Erythroblast (primary cell): ENCODE data around the gene PSMB7.

Experiments
- DNase-seq, 2 experiments: peaks; one replicate each; lab custom pipeline; 2025; lab: John Stamatoyannopoulos, UW
- GATA1 ChIP-seq: IDR thresholded peaks from 2 replicates; pipeline ENCODE4 v1.6.1; 2011; ENCODE audit warnings: low read depth, mild to moderate bottlenecking, control low read depth, low read length, moderate library complexity
- POLR2A ChIP-seq: IDR thresholded peaks from 2 replicates; pipeline ENCODE4 v1.6.1; 2011; ENCODE audit warnings: mild to moderate bottlenecking, low read length

The PSMB7 gene

DNA sequence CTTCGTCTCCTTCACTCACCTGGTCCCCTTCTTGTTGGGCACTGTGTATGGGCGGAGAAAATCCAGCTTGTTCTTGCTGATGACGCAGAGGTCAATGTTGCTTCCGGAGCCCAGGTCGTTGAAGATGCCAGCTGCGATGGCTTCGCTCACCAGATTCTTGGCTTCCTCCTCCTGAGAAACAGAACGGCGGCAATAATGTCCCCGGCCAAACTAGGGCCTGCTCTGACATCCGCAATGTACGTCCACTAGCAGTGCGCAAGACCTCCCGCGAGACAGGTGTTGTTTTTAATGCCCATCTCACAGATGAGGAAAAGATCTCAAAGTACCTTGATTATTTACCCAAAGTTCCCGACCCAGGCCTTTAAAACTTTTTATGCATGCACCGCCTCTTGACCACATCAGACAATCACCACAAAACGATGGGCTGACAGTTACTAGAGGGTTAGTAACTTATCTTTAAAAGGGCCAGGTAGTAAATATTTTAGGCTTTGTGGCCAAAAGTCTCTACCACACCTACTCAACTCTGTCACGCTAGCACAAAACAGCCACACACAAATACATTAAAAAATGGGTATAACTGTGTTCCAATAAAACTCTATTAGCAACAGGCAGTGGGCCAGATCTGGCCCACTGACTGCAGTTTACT, 58.4 kb downstream of the PSMB7 start:
- no peak for DNase-seq
- TF ChIP-seq POLR2A (no peak), GATA1 (no peak)

DNA sequence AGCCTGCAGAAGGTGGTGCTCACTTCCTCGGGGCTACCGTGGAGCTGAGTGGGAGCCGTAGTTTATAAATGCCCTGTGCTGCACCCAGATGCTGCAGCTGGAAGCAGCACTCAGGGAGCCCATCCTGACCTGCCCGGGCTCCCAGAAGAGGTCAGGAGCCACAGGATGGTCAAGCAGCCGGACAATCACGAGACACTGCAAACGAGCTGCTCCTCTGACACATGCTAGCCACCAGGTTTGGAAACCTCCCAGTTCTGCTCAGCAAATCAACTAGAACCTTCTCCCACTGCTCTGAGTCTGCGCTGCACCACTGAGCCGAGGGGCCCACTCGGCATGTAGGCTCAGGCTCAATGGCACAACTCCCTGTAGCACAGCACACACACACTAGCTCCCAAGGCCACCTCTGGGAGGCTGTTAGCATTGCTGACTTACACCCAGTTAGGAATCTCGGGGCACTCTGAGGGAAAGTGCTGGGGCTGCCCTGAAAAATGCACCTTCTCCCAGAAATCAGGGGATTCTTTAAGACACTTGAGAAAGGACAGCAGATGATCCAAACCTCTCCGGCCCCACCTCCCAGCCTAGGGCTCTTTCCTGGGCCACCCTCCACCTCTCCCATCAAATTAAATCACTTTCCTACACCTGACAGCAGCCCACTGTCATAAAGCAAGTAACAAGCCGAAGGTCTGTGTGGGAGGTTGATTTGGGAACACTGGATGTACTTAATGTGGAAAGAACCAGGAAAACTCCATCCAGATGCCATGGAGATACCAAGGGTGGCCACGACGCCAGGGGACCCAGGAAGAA, 59.1 kb downstream of the PSMB7 start:
- no peak for TF ChIP-seq POLR2A
- TF ChIP-seq GATA1 = no peak
- no peak for DNase-seq

DNA sequence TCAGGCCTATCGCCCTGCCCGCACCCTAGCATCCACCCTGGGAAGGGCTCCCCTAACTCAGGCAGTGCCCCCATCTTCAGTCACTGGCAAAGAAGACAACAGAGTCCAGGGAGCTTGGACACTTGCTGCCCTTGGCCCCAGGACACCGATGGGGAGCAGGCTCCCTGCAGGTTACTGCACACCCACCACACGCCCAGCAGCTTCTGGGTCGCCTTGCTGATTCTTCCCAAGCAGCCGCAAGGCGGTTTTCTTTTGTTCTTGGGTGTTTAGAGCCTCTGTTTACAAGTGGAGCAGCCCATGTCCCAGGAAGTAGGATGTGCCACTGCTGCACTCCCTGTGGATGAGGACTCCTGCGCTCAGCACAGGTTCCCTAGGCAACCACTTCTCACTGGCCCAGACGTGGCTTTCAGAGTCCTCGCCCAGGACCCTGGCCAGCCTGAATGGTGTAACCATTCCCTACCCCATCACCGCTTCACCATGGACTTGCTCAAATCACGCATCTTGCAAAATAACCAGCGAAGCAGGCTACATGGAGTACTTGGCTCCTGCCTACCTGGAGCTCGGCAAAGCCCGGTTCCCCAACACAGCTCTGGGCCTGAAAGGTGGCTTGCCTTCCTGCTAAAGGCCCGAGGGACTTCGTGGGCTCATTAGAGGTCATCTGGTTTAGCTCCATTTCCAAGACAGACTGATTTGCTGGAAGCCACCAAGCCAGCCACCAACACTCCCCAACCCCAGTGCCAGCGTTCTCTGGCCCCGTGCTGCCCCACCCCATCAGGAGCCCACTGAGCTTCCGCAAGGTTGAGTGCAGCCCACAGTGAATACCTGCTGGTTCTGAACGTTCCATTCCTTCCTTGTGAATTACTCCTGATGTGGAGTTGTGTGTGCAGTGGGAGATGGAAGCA, 60.0 kb downstream of the PSMB7 start:
- DNase-seq = no peak
- TF ChIP-seq POLR2A (no peak), GATA1 (no peak)

DNA sequence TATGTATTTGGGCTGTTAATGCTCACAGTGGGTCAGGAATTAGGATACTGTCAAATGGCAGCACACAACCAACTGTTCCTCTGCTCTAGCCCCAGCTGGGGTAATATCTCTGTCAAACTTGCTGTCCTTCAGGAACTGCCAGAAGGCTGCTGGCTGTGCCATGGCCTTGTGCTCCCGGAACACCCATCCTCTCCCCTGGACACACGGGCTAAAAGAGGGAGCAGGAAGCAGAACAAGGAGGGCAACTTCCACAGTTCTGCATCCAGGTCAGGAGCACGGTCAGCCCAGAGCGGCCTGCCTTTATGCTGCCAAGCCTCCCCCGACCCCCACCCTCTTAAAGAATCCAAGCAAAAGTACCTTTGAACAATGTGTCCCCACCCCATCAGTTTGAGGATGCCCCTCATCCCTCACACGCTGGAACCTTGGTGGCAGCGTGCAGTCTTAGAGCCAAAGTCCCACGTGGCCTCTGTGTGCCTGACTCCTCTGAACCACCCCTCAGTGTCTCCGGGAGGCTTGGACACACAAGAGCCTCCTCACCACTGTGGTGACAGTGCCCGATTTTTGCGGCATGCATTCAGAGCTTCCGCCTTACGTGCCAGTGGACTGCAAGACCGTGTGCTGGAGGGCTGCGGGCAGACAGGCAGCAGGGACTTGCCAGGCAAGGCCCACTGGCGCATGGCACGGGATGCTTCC, 60.8 kb downstream of the PSMB7 start:
- TF ChIP-seq GATA1 (no peak), POLR2A (no peak)
- DNase-seq = no peak

DNA sequence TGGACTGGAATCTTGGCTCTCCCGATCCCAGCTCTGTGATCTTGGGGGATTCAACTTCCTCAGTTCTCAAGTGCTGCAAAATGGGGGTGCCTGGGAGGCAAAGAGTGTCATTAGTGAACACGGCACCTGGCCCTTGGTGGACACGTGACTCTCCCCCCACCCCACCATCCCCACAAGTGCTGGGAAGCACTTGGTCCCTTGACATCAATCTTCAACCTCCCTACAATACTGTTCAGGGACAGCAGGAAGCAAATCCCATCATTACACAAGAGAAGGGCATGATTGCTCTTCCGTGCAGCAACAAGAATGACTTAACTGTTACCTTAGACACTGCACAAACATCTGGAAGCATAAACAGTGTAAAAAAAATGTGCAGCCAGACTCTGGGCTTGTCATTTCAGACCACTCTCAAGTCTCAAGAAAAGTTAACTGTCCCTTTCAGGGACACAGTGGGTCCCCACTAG, 61.4 kb downstream of the PSMB7 start:
- no peak for TF ChIP-seq POLR2A
- TF ChIP-seq GATA1 = no peak

DNA sequence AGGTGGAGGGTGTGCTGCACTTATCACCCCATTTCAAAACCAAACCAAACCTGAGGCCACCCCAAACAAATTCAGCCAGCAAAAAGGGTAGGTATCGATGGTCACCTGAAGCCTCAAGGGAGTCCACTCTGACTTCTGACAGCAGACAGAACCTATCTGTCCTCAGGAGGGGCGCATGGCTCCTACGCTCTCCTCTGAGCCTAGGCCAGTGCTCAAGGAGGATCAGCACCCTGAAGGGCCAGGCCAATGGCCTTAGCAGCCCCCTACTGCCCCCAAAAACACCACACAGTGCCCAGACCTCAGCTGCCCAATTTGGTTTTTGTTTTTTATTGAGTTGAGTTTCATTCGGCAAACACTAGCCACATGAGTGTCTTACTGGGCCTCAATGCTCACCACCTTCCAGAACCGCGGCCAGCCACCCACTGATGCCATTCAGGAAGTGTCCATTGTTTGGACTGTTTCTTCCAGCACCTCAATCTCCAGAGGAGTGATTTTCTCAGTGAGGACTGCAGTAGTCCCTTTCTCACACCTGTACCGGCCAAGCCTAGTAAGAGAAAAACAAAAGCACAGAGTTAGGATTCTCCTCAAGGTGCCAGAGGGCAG, 62.0 kb downstream of the PSMB7 start:
- no peak for DNase-seq
- TF ChIP-seq POLR2A (no peak), GATA1 (no peak)

More for the DNA sequence above, 61.4 kb downstream of the PSMB7 start:
- no peak for DNase-seq

DNA sequence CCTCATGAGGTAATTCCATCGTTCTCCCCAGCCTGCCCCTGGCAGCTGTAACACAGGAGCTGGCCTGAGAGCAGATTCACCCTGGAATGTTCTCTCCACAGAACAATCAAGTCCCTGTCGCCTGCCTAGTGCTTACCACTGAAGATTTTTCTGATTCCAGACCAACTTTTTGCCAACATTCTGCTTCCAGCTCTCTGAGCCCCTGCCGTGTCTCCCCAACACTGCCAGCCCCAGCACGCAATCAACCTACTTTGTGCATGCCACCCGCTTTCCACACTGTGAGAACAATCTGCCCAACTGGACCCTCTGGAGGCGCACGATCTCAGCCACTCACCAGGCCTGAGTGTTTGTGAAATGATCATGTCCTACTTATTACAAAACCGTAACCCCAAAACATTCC, 62.6 kb downstream of the PSMB7 start:
- TF ChIP-seq POLR2A = no peak
- no peak for TF ChIP-seq GATA1
- DNase-seq = no peak

DNA sequence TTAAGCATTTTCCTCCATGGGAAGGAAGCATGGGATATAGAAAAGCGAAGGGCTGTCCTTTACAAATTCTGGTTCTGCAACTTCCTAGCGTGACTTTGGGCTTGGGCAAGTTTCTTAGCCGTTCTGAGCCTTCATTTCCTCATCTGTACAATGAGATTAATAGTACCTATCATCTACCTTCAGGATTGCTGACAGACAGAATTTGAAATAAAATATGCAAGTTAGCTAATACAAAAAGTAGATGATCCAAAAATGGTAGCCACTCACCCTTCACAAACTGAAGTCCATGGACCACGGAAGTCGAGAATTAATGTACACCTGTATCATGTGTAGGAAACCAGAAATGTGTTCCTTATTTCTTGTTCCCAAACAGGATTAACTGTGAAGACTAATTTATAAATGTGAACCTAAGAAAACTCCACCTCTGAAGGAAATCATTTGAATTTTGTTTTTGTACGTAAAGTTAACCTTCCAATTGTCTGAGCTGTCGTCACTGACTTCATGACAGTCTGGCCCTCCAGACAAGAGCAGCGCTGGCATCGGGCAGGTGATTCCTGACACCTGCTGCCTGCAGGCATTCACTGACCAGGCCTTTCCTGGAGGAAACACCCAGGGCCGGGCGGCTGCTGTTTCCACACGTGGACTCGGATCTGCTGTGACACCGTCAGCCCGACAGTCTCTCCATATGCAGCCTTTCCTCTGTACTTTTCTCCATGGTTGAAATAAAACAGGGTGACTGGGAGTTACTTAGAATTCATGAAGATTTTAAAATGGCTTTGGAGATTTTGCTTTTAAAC, 63.4 kb downstream of the PSMB7 start:
- TF ChIP-seq GATA1 (no peak), POLR2A (no peak)
- no peak for DNase-seq

DNA sequence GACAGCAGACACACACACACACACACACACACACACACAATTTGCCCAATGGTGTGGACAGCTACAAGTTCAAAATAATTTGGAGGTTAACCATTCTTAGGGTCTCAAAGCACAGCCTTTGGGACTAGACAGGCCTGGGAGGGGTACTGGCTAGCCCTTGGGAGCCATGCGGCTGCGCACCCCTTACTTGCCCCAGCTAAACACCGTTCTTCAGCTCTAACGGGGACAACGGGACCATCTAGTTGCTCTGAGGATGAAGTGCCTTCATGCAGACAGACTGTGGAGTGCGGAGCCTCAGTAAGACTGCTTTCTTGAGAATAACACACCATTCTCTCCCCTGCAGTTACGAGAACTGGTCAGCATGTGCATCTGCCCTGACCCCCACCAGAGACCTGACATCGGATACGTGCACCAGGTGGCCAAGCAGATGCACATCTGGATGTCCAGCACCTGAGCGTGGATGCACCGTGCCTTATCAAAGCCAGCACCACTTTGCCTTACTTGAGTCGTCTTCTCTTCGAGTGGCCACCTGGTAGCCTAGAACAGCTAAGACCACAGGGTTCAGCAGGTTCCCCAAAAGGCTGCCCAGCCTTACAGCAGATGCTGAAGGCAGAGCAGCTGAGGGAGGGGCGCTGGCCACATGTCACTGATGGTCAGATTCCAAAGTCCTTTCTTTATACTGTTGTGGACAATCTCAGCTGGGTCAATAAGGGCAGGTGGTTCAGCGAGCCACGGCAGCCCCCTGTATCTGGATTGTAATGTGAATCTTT, 64.6 kb downstream of the PSMB7 start:
- no peak for DNase-seq
- TF ChIP-seq POLR2A = no peak
- TF ChIP-seq GATA1 = no peak

DNA sequence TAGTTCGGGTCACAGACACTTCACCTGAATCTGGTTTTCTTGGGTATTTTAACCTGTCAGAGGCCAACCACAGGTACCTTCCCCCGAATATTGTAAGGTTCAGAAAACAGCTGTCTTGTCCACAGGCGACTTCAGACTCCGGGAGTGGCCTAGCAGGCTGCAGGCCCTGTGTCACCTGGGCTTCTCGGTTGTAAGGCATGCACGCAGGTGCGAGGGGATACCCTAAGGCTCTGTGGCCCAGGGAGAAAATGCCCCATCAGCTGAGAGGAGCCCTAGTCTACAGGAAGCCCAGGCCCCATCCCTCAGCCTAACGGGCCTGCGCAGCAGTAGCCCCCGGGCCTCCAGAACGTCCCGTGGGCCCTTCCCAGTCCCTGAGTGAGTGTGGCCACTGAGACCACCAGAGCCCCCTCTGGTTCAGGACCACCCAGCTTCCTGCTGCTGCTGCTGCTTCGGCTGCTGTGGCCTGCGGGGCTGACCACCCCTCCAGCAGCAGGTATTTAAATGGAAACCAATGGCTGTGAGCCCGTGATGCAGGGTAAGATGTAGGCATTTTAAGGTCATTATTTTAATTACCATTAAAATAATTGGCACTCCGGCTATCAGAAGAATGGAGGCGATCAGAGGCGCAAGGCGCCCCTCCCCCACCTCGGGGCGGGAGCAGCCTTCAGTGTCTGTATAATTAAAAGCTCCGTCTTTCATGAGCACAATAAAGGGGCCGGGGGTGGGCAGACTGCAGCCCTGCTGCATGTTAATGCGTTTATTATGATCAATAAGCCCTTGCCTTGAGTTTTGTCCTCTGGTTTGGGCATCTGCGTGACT, 65.4 kb downstream of the PSMB7 start:
- TF ChIP-seq GATA1 (no peak), POLR2A (no peak)
- DNase-seq = no peak

DNA sequence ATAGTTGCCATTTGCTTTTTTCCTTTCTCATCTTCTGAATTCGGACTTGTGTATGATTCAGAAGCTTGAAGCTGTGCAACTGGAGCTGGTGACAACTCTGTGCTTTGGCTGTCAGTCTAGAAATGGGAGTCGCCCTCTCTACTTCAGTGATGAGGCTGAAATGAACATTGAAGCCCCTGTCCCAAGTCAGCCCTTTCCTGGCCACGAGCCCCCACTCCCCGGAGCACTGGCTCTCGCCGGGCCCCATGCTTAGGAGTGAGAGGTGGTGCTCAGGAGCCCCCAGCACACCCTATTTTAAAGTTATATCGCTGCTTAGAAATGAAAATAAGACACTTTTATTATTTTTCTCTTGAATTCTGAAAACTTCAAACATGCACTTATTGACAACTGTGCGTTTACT, 66.0 kb downstream of the PSMB7 start:
- TF ChIP-seq POLR2A = no peak
- TF ChIP-seq GATA1 = no peak
- DNase-seq = no peak
